HG02981 (cell line): ENCODE data around the gene PLEKHA6.

ENCODE experiments used
- ATAC-seq: cut with Tn5 transposase; IDR thresholded peaks from one replicate; pipeline ENCODE4 v1.9.1; 2021; ENCODE audit warnings: mild to moderate bottlenecking, moderate library complexity; ENCODE audit not compliant: unreplicated experiment

PLEKHA6 gene

GRCh38 chr1:204262506-204263253, 97.0 kb downstream of the PLEKHA6 start:
- ATAC-seq = no peak

DNA sequence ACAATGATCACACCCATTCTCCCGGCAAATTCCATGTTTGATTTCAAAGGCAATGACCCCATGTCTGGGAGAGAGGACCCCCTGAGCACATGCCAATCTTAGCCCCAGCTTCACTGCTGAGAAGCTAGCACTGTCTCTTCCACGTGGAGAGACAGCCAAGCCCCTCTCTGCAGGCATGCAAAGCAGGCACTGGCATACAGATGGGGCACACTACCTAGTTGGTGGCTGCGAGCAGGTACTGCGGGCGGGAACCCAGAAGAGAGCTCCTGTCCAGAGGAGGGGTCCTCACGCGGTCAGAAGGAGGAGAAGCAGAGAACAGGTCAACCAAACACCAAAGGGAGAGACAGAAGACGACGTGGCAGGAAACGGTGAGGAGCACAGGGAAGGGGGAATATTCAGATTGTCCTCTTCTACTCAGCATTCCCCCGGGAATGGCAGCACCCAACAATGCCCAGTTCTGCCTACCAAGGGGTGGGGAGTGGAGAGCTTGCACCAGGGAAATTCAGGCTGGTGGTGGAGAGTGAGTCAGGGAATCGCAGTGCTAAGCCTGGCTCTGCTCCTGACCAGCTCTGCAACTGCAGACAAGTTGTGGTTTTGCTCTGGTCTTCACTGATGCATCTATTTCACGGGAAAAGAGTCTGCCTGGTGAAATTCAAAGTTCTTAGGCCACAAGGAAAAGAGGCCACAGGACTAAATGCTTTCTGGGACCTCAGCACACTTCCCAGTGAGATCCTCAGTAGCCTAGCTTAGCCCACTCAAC, 97.8 kb downstream of the PLEKHA6 start:
- ATAC-seq = no peak

DNA sequence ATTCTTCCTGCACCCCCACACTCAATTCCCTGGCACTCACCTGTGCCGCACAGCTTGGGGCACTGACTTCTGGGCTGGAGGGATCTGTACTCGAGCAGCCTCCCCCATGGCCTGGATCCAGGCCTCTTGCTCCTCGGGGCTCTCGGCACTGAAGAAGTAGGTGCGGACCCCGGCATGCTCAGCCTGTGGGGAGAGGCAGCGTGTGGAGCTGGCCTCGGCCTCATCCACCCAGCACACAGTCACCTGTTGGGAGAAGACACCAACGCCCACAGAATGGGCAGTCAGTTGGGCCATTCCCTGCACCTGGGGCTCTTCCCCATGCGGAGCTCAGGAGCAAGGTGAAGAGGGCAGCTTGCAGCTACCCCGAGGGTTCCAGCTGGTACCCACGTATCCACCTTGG, 98.5 kb downstream of the PLEKHA6 start:
- ATAC-seq = no peak

GRCh38 chr1:204260601-204261197, 99.0 kb downstream of the PLEKHA6 start:
- ATAC-seq = no peak

GRCh38 chr1:204259782-204260181, 99.9 kb downstream of the PLEKHA6 start:
- no peak for ATAC-seq

- no peak for ATAC-seq
Observed at GRCh38 chr1:204259196-204259595, 100.5 kb downstream of the PLEKHA6 start.

DNA sequence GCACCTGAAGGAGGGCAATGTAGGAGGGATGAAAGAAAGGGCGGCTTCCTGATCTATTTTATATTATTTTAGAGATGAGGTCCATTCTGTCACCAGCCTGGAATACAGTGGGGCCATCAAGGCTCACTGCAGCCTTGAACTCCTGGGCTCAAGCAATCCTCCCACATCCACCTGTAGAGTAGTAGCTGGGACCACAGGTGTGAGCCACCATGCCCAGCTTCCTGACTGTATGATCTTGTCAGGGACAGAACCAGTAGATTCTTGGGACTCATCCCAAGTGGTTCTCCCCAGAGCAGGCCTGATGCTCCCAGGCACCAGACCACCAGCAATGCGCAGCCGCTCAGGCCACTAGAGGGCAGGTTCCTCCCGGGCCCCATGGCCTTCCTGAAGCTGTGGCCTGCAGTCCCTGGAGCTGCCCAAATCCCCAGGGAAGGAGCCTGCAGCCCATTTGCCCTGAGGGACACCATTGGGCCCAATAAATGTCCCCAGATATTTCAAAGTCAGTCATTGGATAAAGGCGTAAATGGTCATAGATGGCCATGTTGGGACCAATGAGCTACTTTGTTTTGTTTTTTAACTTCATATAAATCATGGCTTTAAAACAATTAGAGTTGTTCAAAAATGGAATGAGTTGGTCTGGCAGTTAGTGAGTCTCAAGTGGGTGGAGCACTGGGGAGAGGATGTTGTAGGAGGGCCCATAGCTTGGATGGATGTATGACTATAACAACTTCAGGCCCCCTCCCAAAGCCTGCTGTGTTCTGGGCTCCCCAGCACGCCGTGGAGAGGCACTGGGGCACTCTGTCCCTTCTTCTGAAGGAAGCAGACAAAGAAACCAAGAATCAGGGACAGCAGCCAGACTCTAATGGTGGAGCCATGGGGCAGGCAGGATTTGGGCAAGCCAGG, 101.3 kb downstream of the PLEKHA6 start:
- no peak for ATAC-seq

DNA sequence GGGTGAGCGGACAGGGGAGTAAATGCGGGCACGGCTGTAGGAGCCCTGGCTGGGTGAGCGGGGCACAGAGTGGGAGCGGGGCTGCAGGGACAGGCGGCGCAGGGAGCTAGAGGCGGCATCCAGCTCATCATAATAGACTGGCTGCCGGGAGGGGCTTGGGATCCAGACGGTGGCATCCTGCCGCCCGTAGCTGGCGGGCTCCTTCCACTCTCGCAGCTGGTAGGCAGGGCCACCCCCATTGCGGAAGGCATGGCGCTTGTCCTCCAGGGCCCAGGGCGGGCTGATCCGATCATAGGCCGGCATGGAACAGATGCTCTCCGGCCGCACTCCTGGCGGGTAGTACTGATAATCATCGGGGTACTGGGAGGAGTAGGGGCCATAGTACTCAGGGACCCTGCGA, 102.3 kb downstream of the PLEKHA6 start:
- ATAC-seq = no peak

DNA sequence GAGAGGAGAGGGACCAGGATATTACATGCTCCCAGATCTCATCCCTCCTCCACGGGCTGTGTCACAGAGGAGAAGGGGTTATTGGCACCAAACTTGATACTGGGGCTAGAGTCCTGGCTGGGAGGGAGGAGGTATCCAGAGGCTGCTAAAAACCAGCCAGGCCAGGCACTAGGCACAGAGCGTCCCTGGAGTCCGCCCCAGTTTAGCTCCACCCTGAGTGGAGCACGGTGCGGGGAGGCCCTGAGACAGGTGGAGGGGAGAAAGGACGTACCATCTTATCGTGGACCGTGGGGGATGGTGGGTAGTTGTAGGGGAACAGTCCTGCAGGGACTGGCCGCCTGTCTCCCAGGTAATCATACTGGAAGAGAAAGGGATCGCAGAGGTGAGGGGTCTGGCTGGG, 103.2 kb downstream of the PLEKHA6 start:
- ATAC-seq = no peak

DNA sequence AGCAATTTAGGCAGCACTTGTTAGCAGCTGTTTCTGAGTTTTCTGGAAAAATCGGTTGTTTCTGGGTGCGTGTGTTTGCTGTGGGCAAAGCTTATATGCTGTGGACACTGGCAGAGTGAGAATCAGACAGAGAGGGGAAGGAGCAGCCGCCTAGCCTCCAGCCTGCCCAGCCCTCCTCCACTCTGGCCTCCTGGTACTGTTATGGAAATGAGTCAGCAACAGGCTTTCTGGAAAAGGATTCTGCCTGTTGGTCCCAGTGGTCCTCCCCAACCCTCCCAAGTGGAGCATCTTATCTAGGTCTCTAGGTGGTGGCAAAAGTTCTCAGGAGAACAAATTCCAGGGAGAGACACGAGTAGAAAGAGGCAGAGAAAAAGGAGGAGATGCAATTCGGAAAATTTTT, 103.8 kb downstream of the PLEKHA6 start:
- no peak for ATAC-seq

- no peak for ATAC-seq
Observed at GRCh38 chr1:204255225-204255624, 104.5 kb downstream of the PLEKHA6 start.

- no peak for ATAC-seq
Observed at GRCh38 chr1:204254031-204254661, 105.6 kb downstream of the PLEKHA6 start.

- ATAC-seq = no peak
Observed at GRCh38 chr1:204251926-204252689, 107.6 kb downstream of the PLEKHA6 start.

DNA sequence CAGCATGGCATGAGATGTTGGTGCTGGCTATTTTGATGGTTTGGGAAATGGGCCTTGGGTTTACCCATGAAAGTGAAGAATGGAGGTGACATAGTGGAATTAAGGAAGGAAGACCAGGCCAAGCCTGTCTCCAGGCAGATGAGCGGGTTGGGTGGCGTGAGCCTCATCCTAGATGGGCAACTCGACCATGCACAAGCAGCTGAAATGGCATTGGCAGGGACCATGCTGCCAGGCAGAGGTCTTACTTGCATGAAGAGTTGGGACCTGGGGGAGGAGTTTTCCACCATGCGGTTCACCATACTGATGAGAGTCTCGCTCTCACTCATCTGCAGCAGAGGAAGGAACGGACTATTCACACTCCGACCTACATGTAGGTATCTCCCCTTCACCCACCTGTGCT, 108.4 kb downstream of the PLEKHA6 start:
- ATAC-seq = no peak

DNA sequence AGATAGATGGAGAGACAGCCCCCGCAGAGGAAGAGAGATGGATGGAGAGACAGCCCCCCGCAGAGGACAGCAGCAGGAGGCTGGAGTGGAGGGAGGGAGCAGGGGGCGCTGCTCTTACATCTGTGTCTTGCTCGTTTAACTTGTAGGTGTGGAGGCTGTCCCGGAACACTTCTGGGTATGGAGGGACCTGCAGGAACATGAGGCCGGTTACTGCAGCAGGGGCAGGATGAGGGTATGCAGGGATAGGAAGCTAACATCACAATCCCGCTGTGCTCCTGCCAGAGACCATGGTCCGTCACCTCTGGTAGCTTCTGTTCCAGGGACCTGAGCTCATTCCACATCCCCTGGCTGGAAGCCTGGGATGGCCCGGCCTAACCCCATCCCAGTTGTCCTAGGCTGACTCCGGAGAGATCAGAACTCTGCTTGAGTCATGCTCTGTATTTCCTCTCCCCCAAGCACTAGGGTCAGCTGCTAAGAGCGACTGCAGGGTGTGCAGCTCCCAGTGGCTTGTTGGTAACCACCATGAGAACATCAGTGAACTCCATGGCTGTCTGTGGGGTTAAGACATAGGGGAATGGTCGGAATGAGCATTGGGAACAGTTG, 109.2 kb downstream of the PLEKHA6 start:
- no peak for ATAC-seq

DNA sequence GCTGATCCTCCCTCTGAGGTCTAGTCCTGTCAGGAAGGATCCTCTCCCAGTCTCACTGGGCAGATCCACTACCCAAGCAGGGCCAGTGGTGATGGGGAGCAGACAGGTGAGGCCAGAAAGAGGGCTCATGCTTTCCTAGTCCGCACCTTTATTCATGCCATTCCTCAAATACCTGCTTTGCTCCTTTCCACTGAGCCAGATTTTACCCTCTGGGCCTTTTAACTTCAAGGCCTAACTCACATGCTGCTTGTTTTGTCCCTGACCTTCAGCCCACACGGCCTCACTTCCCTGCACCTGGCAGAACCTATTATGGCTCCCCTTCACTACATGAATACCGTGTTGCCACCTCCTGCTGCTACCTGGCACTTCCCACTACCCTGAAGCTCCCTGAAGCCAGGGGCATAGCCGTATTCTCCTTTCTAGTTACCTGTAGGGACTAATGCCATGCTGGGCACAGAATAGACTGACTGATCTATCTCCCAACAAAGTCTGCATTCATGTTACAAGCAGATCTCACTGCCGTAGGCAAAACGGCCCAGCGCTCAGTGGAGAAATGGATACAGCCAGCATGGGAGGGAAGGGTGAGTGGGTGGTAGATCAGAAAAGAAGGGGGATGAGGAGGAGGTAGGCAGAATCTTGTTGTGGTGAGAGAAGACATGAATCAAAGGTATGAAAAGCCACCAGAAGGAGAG, 109.8 kb downstream of the PLEKHA6 start:
- ATAC-seq = no peak

DNA sequence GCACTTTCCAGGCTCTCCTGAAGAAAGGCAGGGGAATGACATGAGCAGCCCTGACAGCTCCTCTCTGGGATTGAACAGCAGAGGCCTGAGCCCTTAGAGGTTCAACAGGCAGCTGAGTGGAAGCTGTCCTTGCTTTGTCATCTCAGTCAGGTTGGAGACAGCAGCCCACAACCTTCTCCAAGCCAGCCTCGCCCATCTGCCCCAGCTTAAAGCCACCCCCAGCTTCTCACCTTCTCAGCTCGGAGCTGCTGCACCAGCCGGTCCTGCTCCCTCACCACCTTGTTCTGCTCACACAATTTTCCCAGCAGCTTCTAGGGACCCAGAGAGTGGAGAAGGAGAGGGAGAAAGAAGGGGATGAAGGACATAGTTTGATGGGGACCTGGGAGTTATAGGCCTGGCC, 110.8 kb downstream of the PLEKHA6 start:
- ATAC-seq = no peak

- ATAC-seq = no peak
Observed at GRCh38 chr1:204246876-204247275, 112.9 kb downstream of the PLEKHA6 start.

- no peak for ATAC-seq
Observed at GRCh38 chr1:204242920-204243319, 116.8 kb downstream of the PLEKHA6 start.
